GM19328 (cell line): ENCODE results near the gene IL23A.

Source experiments
- ATAC-seq: cut with Tn5 transposase; IDR thresholded peaks from one replicate; pipeline ENCODE4 v1.9.1; 2021; ENCODE audit warnings: mild to moderate bottlenecking, moderate library complexity; ENCODE audit not compliant: unreplicated experiment

Gene IL23A

DNA sequence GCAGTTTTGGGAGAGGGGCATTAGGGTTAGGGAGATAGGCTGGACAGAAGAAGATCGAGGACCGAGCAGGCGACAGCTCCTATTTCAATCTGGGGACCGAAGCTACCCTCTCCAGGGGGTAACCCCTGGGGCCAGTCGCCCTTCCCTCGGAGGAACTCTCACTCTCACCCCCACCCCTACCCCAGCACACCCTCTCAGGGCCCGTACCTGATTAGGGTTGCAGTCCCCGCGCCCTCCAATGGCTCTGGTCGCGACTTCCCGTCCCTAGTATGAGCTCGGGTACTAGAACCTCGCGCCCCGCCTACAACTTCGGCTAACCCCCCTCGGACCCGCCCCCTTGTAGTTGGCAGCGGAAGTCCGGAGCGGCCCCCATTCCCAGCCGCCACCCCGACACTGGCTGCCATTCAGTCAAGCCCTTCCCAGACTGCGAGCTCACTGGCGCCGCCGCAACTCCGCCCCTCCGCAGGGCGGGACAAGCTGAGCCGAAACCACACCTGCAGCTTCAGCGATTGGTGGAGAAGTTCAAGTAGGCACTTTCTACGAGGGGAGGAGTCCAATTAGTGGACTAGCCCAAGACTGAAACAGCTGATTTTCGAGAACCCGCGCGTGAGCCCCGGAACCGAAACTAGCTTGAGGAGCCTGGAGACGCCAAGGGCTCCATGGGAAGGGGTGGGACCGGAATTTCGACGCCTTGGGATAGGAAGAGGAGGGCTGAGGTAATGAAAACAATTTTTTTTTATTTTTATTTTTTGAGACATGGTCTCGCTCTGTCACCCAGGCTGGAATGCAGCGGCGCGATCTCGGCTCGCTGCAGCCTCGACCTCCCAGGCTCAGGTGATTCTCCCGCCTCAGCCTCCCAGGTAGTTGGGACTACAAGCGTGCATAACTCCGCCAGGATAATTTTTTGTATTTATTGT is 21.4 kb downstream of the IL23A start, which contains the start of gene STAT2:
Gene STAT2, minus strand, starts transcription at position 257 of the 917 bp plus-strand sequence. CDS start 3,536 bp downstream, outside the sequence.
- peak; percentile 98 for ATAC-seq

GRCh38 chr12:56361487-56362129 is 22.9 kb downstream of the IL23A start:
- ATAC-seq, result no peak

- no peak for ATAC-seq
Measured at GRCh38 chr12:56362130-56363059, 23.7 kb downstream of the IL23A start, which contains the start of gene APOF. Gene APOF, minus strand, starts transcription at chr12:56362857. Its CDS starts 112 bp downstream, at chr12:56362745.

- no peak for ATAC-seq
Measured at GRCh38 chr12:56366948-56367347, 28.3 kb downstream of the IL23A start.

DNA sequence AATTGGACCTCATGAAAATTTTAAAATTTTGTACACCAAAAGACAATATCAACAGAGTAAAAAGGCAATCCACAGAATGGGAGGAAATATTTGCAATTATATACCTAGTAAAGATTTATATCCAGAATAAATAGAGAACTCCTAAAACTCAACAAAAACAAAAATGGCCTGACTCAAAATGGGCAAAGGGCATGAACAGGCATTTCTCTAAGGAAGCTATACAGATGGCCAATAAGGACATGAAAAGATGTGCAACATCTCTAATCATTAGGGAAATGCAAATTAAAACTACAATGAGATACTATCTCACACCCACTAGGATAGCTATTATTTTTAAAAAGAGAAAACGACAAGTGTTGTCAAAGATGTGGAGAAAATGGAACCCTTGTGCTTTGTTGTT is 34.8 kb downstream of the IL23A start:
- ATAC-seq, result no peak

GRCh38 chr12:56374726-56375597 is 36.3 kb downstream of the IL23A start:
- ATAC-seq, result no peak

- peak; percentile 66 for ATAC-seq
Measured at GRCh38 chr12:56375598-56376434, 37.1 kb downstream of the IL23A start.

GRCh38 chr12:56377310-56377988 is 38.8 kb downstream of the IL23A start:
- ATAC-seq, result no peak

- no peak for ATAC-seq
Measured at GRCh38 chr12:56377989-56378316, 39.3 kb downstream of the IL23A start.

- ATAC-seq, result no peak
Measured at GRCh38 chr12:56382611-56383010, 43.9 kb downstream of the IL23A start.

- ATAC-seq, result no peak
Measured at GRCh38 chr12:56385873-56386272, 47.2 kb downstream of the IL23A start.

DNA sequence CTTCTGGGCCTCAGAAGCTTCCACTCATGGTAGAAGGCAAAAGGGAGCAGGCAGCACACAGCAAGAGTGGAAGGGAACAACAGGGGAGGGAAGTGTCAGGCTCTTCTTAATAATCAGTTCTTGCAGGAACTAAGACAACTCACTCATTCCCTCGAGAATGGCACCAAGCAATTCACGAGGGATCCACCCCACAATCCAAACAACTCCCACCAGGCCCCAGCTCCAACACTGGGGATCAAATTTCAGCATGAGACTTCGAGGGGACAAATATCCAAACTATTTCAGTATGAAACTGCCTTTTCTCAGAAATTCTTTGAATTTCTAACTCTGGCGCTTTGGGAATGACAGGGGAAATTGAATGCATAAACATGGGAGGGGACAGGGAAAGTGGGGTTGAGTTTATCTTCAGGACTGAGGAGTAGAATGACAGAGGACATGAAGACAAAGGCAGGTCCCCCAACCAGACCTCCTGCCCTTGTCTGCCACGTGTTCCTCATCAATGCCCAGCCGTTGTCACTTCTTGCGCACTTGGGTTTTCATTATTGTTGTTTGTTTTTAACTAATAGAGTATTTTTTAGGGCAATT is 48.6 kb downstream of the IL23A start:
- ATAC-seq, result no peak

DNA sequence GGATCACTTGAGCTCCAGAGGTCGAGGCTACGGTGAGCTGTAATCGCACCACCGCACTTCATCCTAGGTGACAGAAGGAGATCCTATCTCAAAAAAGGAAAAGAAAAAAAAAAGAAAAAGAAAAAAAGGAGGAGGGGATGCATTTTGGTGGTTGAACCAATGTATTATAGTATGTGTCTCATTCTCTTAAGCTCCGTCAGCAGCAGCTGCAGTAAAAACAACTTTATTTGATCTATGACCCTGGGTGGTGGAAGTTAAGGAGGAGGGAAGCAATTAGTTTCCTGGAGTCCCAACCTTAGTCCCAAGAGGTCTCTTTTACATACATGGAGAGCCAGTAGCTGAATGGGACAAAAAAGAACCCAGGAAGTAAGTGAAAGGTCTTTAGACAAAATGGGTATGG is 50.7 kb downstream of the IL23A start:
- ATAC-seq, result no peak
